HG03135 (cell line): ENCODE results near the gene SLC2A2.
"Not testable (repeated sequence)": the region's sequence is repeated elsewhere in the genome, so short reads cannot be mapped to it uniquely, and the experiment has no call there.

Source experiments
- ATAC-seq: cut with Tn5 transposase; IDR thresholded peaks from one replicate; pipeline ENCODE4 v1.9.1; 2021; ENCODE audit warnings: mild to moderate bottlenecking, moderate library complexity; ENCODE audit not compliant: unreplicated experiment

Gene SLC2A2

GRCh38 chr3:170989100-170989648 is 37.3 kb downstream of the SLC2A2 start:
- no peak for ATAC-seq

- ATAC-seq = no peak
Measured at GRCh38 chr3:170988378-170988777, 38.1 kb downstream of the SLC2A2 start.

- no peak for ATAC-seq
Measured at GRCh38 chr3:170985304-170985703, 41.2 kb downstream of the SLC2A2 start.

- peak; percentile 98 for ATAC-seq
Measured at GRCh38 chr3:170982733-170983132, 43.8 kb downstream of the SLC2A2 start.

GRCh38 chr3:170980399-170980798 is 46.1 kb downstream of the SLC2A2 start:
- ATAC-seq = no peak

GRCh38 chr3:170977949-170978745 is 48.4 kb downstream of the SLC2A2 start:
- ATAC-seq = no peak

GRCh38 chr3:170976190-170976519 is 50.4 kb downstream of the SLC2A2 start:
- no peak for ATAC-seq

- no peak for ATAC-seq
Measured at GRCh38 chr3:170975283-170976189, 51.0 kb downstream of the SLC2A2 start.

GRCh38 chr3:170974872-170975271 is 51.6 kb downstream of the SLC2A2 start:
- no peak for ATAC-seq

GRCh38 chr3:170972917-170973316 is 53.6 kb downstream of the SLC2A2 start:
- ATAC-seq = not testable (repeated sequence)

GRCh38 chr3:170967126-170967525 is 59.4 kb downstream of the SLC2A2 start:
- no peak for ATAC-seq

GRCh38 chr3:170966495-170966894 is 60.0 kb downstream of the SLC2A2 start:
- no peak for ATAC-seq

- no peak for ATAC-seq
Measured at GRCh38 chr3:170962411-170962810, 64.1 kb downstream of the SLC2A2 start.

- no peak for ATAC-seq
Measured at GRCh38 chr3:170961616-170962400, 64.7 kb downstream of the SLC2A2 start.

GRCh38 chr3:170959457-170959856 is 67.1 kb downstream of the SLC2A2 start:
- no peak for ATAC-seq

GRCh38 chr3:170956647-170957046 is 69.9 kb downstream of the SLC2A2 start:
- ATAC-seq = no peak

GRCh38 chr3:170953736-170954135 is 72.8 kb downstream of the SLC2A2 start:
- no peak for ATAC-seq

GRCh38 chr3:170953229-170953628 is 73.3 kb downstream of the SLC2A2 start:
- no peak for ATAC-seq

- no peak for ATAC-seq
Measured at GRCh38 chr3:170949211-170949610, 77.3 kb downstream of the SLC2A2 start.

GRCh38 chr3:170947018-170947769 is 79.3 kb downstream of the SLC2A2 start:
- no peak for ATAC-seq
